GM23248 (cell line): ENCODE data around the gene P2RX2.

Experiments used
- EZH2 ChIP-seq: fragments of 200-600 bp; sonication (generic); IDR thresholded peaks from 2 replicates; pipeline ENCODE4 v1.6.1; 2018; ENCODE audit warnings: antibody characterized with exemption, mild to moderate bottlenecking; ENCODE audit not compliant: insufficient read depth, poor library complexity, severe bottlenecking
- EZH2phosphoT487 ChIP-seq: fragments of 200-600 bp; sonication (generic); IDR thresholded peaks from 2 replicates; pipeline ENCODE4 v1.6.1; 2018; ENCODE audit warnings: antibody characterized with exemption, moderate library complexity, mild to moderate bottlenecking, low read depth; ENCODE audit not compliant: insufficient read depth

DNA sequence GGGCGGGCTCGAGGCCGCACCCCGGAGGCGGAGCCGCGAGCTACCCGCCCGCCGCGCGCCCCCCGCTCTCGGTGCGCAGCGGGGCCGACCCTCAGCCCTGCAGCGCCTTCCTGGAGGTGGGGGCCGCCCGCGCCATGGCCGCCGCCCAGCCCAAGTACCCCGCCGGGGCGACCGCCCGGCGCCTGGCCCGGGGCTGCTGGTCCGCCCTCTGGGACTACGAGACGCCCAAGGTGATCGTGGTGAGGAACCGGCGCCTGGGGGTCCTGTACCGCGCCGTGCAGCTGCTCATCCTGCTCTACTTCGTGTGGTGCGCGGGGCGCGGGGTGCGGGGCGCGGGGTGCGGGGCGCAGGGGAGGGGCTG, at the start of gene P2RX2:
- TF ChIP-seq EZH2, result no peak
- TF ChIP-seq EZH2phosphoT487, result no peak
